Measurements from ENCODE around the gene FBXL12.

DNA sequence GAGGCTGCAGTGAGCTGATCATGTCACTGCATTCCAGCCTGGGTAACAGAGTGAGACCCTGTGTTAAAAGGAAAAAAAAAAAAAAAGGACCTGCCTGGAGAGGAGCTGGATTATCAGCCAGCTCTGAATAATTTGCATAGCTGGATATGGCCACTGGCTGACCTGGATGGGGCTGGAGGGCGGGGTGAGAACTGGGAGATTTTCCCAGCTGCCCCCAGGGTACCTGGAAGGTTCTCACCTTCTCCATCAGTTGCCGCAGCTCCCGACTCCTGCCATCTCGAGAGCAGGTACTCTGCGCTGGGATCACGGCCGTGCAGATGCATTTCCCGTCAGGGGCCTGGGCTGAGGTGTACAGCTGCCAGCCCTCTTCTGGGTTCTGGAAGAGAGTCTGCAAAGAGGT is 41.5 kb upstream of the FBXL12 start:
- no peak for TF ChIP-seq CREB1 (IDR thresholded peaks at IDR 0.05; ENCODE audit: low read depth)
- no peak for TF ChIP-seq NFIC (IDR thresholded peaks at IDR 0.05)
- no peak for TF ChIP-seq EGR1 (IDR thresholded peaks at IDR 0.05)
- TF ChIP-seq CEBPB (IDR thresholded peaks at IDR 0.05), result no peak
- TF ChIP-seq EP300 (IDR thresholded peaks at IDR 0.05; ENCODE audit: borderline replicate concordance), result no peak
- TF ChIP-seq, protein P1, sequence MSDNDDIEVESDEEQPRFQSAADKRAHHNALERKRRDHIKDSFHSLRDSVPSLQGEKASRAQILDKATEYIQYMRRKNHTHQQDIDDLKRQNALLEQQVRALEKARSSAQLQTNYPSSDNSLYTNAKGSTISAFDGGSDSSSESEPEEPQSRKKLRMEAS (IDR thresholded peaks at IDR 0.05), result no peak
- TF ChIP-seq TAF1 (IDR thresholded peaks at IDR 0.05; ENCODE audit: low read depth), result no peak
- no peak for TF ChIP-seq RAD21 (IDR thresholded peaks at IDR 0.05; ENCODE audit: low read depth)

Measured in Ishikawa (cell line).